DOHH2 (cell line): ENCODE results near the gene SHROOM3.

Source experiments
- H3F3A ChIP-seq: fragments of 200-600 bp; sonication (generic), shearing (Covaris generic); 2 replicates; pipeline ENCODE4 v1.6.0; 2016; ENCODE audit warnings: antibody characterized with exemption, mild to moderate bottlenecking; ENCODE audit not compliant: control insufficient read depth, insufficient read depth
- H3K27ac ChIP-seq: fragments of 200-600 bp; sonication (generic); 2 replicates; pipeline ENCODE4 v1.5.1; 2014; ENCODE audit warnings: low read depth, mild to moderate bottlenecking, low read length, moderate library complexity
- H3K27me3 ChIP-seq: fragments of 200-600 bp; sonication (generic); 2 replicates; pipeline ENCODE4 v1.6.1; 2014; ENCODE audit warnings: mild to moderate bottlenecking, low read length, mixed read lengths; ENCODE audit not compliant: control insufficient read depth
- H3K36me3 ChIP-seq: fragments of 200-600 bp; sonication (generic); 2 replicates; pipeline ENCODE4 v1.6.1; 2014; ENCODE audit warnings: mild to moderate bottlenecking, low read length, moderate library complexity, mixed read lengths; ENCODE audit not compliant: control insufficient read depth
- H3K4me1 ChIP-seq: fragments of 200-600 bp; sonication (generic); 2 replicates; pipeline ENCODE4 v1.6.1; 2014; ENCODE audit warnings: mild to moderate bottlenecking, low read length, mixed read lengths; ENCODE audit not compliant: control insufficient read depth
- H3K4me2 ChIP-seq: fragments of 200-600 bp; sonication (generic); 2 replicates; pipeline ENCODE4 v1.6.0; 2014; ENCODE audit warnings: mild to moderate bottlenecking, low read length, moderate library complexity
- H3K4me3 ChIP-seq: fragments of 200-600 bp; sonication (generic); 2 replicates; pipeline ENCODE4 v1.5.1; 2014; ENCODE audit warnings: mild to moderate bottlenecking, low read length, mixed read lengths
- H3K79me2 ChIP-seq: fragments of 200-600 bp; sonication (generic); 2 replicates; pipeline ENCODE4 v1.6.1; 2014; ENCODE audit warnings: mild to moderate bottlenecking, low read length, mixed read lengths; ENCODE audit not compliant: control insufficient read depth
- H3K9me2 ChIP-seq: fragments of 200-600 bp; sonication (generic); replicated peaks from 2 replicates; pipeline ENCODE4 v1.6.1; 2014; ENCODE audit warnings: mild to moderate bottlenecking, low read length, mixed read lengths; ENCODE audit not compliant: control insufficient read depth
- H3K9me3 ChIP-seq: fragments of 200-600 bp; sonication (generic); 2 replicates; pipeline ENCODE4 v1.6.1; 2014; ENCODE audit warnings: antibody characterized with exemption, low read length, mixed read lengths; ENCODE audit not compliant: control insufficient read depth, insufficient read depth
- H4K20me1 ChIP-seq: fragments of 200-600 bp; sonication (generic); 2 replicates; pipeline ENCODE4 v1.6.0; 2014; ENCODE audit warnings: low read depth, mild to moderate bottlenecking, antibody characterized with exemption, low read length, moderate library complexity; ENCODE audit not compliant: control insufficient read depth, insufficient read depth
- EZH2phosphoT487 ChIP-seq: fragments of 200-600 bp; sonication (generic); IDR thresholded peaks from 2 replicates; pipeline ENCODE4 v1.6.1; 2017; ENCODE audit warnings: borderline replicate concordance, mild to moderate bottlenecking, antibody characterized with exemption, low read length, moderate library complexity, mixed read lengths
- TF ChIP-seq, protein P1 (sequence below): fragments of 200-600 bp; sonication (generic); IDR thresholded peaks from one replicate; pipeline ENCODE4 v1.5.1; 2014; ENCODE audit warnings: antibody characterized with exemption, mild to moderate bottlenecking, low read depth, low read length; ENCODE audit not compliant: poor library complexity, severe bottlenecking

SHROOM3 gene

DNA sequence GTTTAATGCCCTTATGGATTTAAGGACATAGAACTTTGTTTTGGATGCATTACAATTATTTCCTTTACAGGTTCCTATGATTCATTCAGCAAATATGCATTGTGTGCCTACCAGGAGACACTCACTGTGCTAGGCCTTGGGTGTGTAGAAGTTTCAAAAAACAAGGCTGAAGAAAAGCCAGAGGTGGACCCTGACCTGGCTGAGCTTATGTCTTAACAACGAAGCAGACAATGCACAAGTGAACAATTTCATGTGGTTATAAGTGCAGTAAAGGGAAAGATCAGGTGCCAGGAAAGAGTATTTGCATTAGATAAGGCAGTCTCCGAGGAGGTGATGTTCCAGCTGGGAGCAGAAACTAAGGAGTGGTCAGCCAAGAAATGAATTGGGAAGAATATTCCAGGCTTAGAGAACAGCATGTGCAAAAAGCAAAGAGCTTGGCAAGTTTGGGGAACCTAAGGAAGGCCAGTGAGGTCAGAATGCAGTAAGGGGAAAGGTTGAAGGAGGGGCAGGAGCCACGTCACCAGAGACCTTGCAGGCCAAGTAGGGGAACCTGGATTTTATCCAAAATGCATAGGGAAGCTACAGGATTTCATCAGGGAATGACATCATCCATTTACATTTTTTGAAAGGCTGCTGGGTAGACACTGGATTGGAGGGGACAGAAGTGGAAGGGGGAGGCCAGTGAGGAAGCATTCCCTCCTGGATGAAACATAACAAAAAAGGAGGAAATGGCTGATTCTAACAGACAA, 269.3 kb downstream of the SHROOM3 start:
- H3K4me2 ChIP-seq, result no peak overlapping the region
- H3K9me2 ChIP-seq, result no peaks in the 10 kb centered on the region
- no peaks in the 10 kb centered on the region; the same call in 1 of the 2 replicates for H3K27me3 ChIP-seq
- no peaks in the 10 kb centered on the region for H3K36me3 ChIP-seq
- H3K4me3 ChIP-seq, result no peak overlapping the region
- H4K20me1 ChIP-seq, result no peaks in the 10 kb centered on the region
- H3K27ac ChIP-seq, result no peak overlapping the region
- no peak for TF ChIP-seq EZH2phosphoT487
- TF ChIP-seq, protein P1, sequence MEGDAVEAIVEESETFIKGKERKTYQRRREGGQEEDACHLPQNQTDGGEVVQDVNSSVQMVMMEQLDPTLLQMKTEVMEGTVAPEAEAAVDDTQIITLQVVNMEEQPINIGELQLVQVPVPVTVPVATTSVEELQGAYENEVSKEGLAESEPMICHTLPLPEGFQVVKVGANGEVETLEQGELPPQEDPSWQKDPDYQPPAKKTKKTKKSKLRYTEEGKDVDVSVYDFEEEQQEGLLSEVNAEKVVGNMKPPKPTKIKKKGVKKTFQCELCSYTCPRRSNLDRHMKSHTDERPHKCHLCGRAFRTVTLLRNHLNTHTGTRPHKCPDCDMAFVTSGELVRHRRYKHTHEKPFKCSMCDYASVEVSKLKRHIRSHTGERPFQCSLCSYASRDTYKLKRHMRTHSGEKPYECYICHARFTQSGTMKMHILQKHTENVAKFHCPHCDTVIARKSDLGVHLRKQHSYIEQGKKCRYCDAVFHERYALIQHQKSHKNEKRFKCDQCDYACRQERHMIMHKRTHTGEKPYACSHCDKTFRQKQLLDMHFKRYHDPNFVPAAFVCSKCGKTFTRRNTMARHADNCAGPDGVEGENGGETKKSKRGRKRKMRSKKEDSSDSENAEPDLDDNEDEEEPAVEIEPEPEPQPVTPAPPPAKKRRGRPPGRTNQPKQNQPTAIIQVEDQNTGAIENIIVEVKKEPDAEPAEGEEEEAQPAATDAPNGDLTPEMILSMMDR, result no peak
- no peaks in the 10 kb centered on the region for H3K4me1 ChIP-seq
- H3K9me3 ChIP-seq, result no peaks in the 10 kb centered on the region
- H3K79me2 ChIP-seq, result no peaks in the 10 kb centered on the region
- no peaks in the 10 kb centered on the region for H3F3A ChIP-seq

DNA sequence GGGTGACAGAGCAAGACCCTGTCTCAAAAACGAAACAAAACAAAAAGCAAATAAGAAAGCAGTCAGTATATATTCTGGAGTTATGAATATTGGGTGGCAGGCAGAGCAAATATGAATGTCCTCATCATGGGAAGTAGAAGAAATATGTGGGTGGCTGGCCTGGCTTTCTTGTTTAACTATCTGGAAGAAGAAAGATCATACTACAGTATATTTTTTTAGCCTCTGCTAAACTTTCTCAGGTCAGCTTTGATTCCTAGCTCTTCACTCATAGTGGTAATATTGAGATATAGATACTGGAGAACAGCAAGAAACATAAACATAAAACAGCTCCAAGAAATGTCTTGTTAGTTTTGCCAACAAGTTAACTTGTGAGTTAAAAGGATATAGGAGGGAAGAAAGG, 270.4 kb downstream of the SHROOM3 start:
- Histone ChIP-seq H3K4me2 (no peak overlapping the region), H4K20me1 (no peaks in the 10 kb centered on the region), H3K27me3 (no peaks in the 10 kb centered on the region; the same call in 1 of the 2 replicates), H3K4me3 (no peak overlapping the region), H3K9me2 (no peaks in the 10 kb centered on the region), H3K9me3 (no peaks in the 10 kb centered on the region), H3K79me2 (no peaks in the 10 kb centered on the region), H3K4me1 (no peaks in the 10 kb centered on the region), H3F3A (no peaks in the 10 kb centered on the region), H3K36me3 (no peaks in the 10 kb centered on the region), H3K27ac (no peak overlapping the region)
- TF ChIP-seq, protein P1, result no peak
- no peak for TF ChIP-seq EZH2phosphoT487

DNA sequence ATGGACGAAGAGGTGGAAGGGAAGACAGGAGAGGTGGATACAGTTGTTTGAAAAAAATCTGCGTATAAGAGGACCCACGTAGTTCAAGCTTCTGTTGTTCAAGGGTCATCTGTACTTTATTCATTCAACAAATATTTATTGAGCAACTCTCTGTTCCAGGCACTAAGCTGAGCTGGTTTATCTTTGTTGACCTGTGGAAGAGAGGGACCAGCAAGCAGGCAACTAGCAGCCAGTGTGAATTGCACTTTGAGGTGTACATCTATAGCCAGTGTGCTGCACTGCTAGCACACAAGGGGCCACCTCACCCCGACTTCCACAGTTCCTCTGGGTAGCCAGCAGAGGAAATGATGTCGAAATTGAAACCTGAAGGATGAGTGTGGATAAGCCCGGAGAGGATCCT, 271.6 kb downstream of the SHROOM3 start:
- H3K79me2 ChIP-seq, result no peaks in the 10 kb centered on the region

More for the DNA sequence above, 271.6 kb downstream of the SHROOM3 start:
- no peak for TF ChIP-seq EZH2phosphoT487
- TF ChIP-seq, protein P1, result no peak
- Histone ChIP-seq H3F3A (no peaks in the 10 kb centered on the region), H3K4me3 (no peak overlapping the region), H3K9me3 (no peaks in the 10 kb centered on the region), H3K4me1 (no peaks in the 10 kb centered on the region), H3K4me2 (no peak overlapping the region), H3K27me3 (no peaks in the 10 kb centered on the region; the same call in 1 of the 2 replicates), H4K20me1 (no peaks in the 10 kb centered on the region), H3K27ac (no peak overlapping the region), H3K36me3 (no peaks in the 10 kb centered on the region), H3K9me2 (no peaks in the 10 kb centered on the region)
